ENCODE measurements around the gene AXDND1. TPM values are rescaled to one million over a fixed set of nuclear protein-coding genes. Genes with fewer than 3 reads are reported as not detected.

AXDND1 gene
- total and polyA plus RNA-seq, 2 of the 8 experiments (the other 6 are each of a cell fraction or from before 2014, with no cell fraction given): 0.61 TPM; not detected in 1

GRCh38 chr1:179490611-179491010 is 124.8 kb downstream of the AXDND1 start:
- Histone ChIP-seq H2AK5ac (ENCODE audit: low read depth, low read length) (no peak overlapping the region), H4K91ac (replicated peaks; ENCODE audit: insufficient read length, low read length) (no peak overlapping the region), H3K18ac (ENCODE audit: extremely low read depth, low read length) (no peak overlapping the region), H3K79me1 (ENCODE audit: low read depth, low read length) (no peaks in the 10 kb centered on the region), H4K5ac (ENCODE audit: insufficient read length, low read depth, low read length) (no peak overlapping the region), H3K4me3 (ENCODE audit: extremely low read depth in 1 of 4, insufficient read depth in 2 of 4, low read depth in 3 of 4, low read length in 4 of 4) (no peak overlapping the region), H3K56ac (replicated peaks; ENCODE audit: insufficient read length, low read depth, low read length) (no peak overlapping the region), H4K20me1 (replicated peaks in 1 of 2; ENCODE audit: control insufficient read depth in 1 of 2, insufficient read depth in 2 of 2, low read length in 2 of 2) (no peaks in the 10 kb centered on the region), H3K4me1 (replicated peaks in 1 of 4; ENCODE audit: control insufficient read depth in 3 of 4, insufficient read depth in 4 of 4, low read length in 3 of 4) (no peaks in the 10 kb centered on the region), H3K9ac (replicated peaks in 1 of 4; ENCODE audit: extremely low read depth in 1 of 4, low read depth in 3 of 4, low read length in 3 of 4) (no peak overlapping the region), H3K23me2 (ENCODE audit: low read depth, low read length) (no peaks in the 10 kb centered on the region), H3K36me3 (ENCODE audit: control insufficient read depth in 2 of 4, insufficient read depth in 4 of 4, low read length in 3 of 4) (no peaks in the 10 kb centered on the region), H3K9me3 (ENCODE audit: insufficient read depth in 2 of 2, low read depth in 1 of 2, low read length in 1 of 2) (no peaks in the 10 kb centered on the region; a peak in 1 of 4 replicates), H3K27ac (ENCODE audit: low read depth, low read length) (no peak overlapping the region), H2BK5ac (ENCODE audit: low read depth, low read length) (no peak overlapping the region), H3K4me2 (ENCODE audit: insufficient read depth in 1 of 2, low read depth in 2 of 2, low read length in 2 of 2) (no peak overlapping the region), H3K14ac (ENCODE audit: insufficient read length) (no peak overlapping the region), H3K27me3 (replicated peaks in 1 of 4; ENCODE audit: control insufficient read depth in 3 of 4, extremely low read depth in 1 of 4, insufficient read depth in 3 of 4, low read length in 3 of 4) (no peaks in the 10 kb centered on the region), H4K8ac (ENCODE audit: extremely low read depth, insufficient read depth, low read length) (no peak overlapping the region), H2BK12ac (ENCODE audit: low read depth, low read length) (no peak overlapping the region), H2AFZ (ENCODE audit: low read length) (no peak overlapping the region), H2BK15ac (ENCODE audit: low read length) (no peak overlapping the region), H2BK20ac (ENCODE audit: low read length) (no peak overlapping the region), H3K4ac (replicated peaks; ENCODE audit: insufficient read length, low read depth, low read length) (no peak overlapping the region), H3K23ac (ENCODE audit: insufficient read length) (no peak overlapping the region), H2BK120ac (replicated peaks; ENCODE audit: low read depth, low read length) (no peak overlapping the region), H3K79me2 (ENCODE audit: control insufficient read depth in 1 of 2, insufficient read depth in 2 of 2, low read length in 2 of 2) (no peaks in the 10 kb centered on the region)
- WGBS, 2 experiments (ENCODE audit: extremely low coverage in 1 of 2, insufficient coverage in 1 of 2, insufficient read length in 1 of 2, insufficient replicate concordance in 2 of 2, low coverage in 1 of 2, low lambda C conversion rate in 2 of 2, missing lambda C conversion rate in 1 of 2): 88% methylated on average over 1 of the region's 1 CpG; no CpG with 5 or more reads in 1 of the 2 experiments
- ChIA-PET POLR2A (ENCODE audit: partially characterized antibody) (no interaction called here), CTCF (ENCODE audit: partially characterized antibody) (interaction anchor here (1.2 kb wide), 1 partner anchor 19 kb away, joined by 4 read pairs; no protein-coding TSS in a partner anchor)
- TF ChIP-seq GABPA (IDR thresholded peaks at IDR 0.05; ENCODE audit: borderline replicate concordance, insufficient read depth, low read length): no peak
- TF ChIP-seq NRF1 (IDR thresholded peaks at IDR 0.05; ENCODE audit: low read depth, low read length): no peak
- TF ChIP-seq HDAC6 (IDR thresholded peaks at IDR 0.05; ENCODE audit: low read depth, low read length): no peak
- no peak for FAIRE-seq
- DNase-seq (ENCODE audit: low read depth in 1 of 2, low spot score in 2 of 2): no peak
